Ureter (tissue), 1 donor: ENCODE data around the gene HACD2. TPM values are rescaled to one million over a fixed set of nuclear protein-coding genes. Genes with fewer than 3 reads are reported as not detected.

Source experiments
- DNase-seq: peaks from one replicate; pipeline ENCODE4 v3.0.0-alpha.2; 2020; ENCODE audit warnings: low spot score
- total RNA-seq: library from RNA; stranded (reverse); gene quantifications from one replicate; pipeline ENCODE4 v1.2.4, GENCODE V29; 2023
- donor health status: DM: yes; HTN: yes; CAD: no.

The HACD2 gene
- total RNA-seq, 1 donor from 2014 or later, result 20.6 TPM

GRCh38 chr3:123483146-123483545, 101.7 kb downstream of the HACD2 start:
- no peak for DNase-seq

- no peak for DNase-seq
Observed at GRCh38 chr3:123481722-123482457, 103.0 kb downstream of the HACD2 start.

GRCh38 chr3:123481071-123481470, 103.8 kb downstream of the HACD2 start:
- peak; percentile 62 for DNase-seq

DNA sequence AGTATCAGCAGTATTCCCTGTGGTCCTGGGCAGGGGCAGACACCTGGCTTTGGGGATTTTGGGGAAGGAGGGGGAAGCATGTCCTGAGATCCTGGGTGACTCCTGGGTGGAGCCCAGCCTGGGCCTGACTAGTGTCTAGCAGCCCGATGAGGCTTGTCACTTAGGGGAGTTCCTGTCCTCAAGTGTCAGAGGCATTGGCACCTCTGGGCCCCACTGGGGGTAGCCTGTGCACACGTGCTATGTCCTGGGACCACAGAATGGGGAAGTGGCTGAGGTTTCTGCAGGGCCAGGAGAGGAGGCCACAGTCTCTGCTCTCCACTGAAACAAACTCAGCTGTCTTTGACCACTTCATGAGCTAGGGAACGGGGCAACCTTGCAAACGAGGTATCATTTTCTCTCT, 104.4 kb downstream of the HACD2 start:
- DNase-seq, result no peak

DNA sequence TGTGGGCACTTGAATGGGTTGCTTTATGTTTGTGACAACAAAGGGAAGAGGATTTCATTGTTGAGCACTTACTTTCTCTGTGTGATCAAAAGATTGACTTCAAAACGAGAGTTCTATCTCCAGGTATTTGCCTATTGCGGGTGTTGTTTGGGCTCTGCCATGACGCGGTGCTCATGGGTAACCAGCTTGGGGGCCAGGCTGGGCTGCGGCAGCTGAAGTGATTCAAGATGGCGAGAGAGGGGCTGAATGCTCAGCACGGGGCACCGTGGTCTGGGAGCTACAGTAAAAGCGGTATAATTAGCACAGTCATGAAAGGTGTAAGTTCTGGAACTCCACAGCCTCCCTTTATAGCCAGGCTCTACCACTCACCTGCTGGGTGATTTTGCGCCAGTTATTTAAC, 105.0 kb downstream of the HACD2 start:
- no peak for DNase-seq

DNA sequence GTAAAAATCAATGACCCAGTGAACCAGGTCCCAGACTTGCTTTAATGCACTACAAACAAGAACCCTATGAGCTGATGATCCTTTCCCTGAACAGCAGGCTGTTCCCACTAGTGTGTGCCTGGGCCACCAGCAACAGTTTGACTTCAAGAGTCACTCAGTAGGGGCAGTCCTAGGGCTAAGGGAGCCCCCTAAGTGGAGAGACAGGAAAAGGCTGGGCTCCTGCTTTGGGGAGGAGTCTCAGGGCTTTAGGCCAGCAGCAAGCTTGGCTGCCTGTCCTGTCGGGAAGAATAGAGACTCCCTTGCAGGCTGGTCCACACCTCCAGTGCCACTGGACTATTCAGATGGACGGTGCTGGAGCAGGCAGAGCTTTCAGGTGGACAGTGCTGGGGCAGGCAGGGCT, 106.5 kb downstream of the HACD2 start:
- DNase-seq, result no peak

GRCh38 chr3:123476967-123477750, 107.7 kb downstream of the HACD2 start:
- no peak for DNase-seq

- no peak for DNase-seq
Observed at GRCh38 chr3:123475786-123476185, 109.1 kb downstream of the HACD2 start.

GRCh38 chr3:123471106-123471505, 113.7 kb downstream of the HACD2 start:
- DNase-seq, result no peak

GRCh38 chr3:123469323-123469995, 115.4 kb downstream of the HACD2 start:
- no peak for DNase-seq

GRCh38 chr3:123467046-123467445, 117.8 kb downstream of the HACD2 start:
- no peak for DNase-seq

GRCh38 chr3:123464211-123464610, 120.6 kb downstream of the HACD2 start:
- DNase-seq, result no peak

- no peak for DNase-seq
Observed at GRCh38 chr3:123459862-123460261, 125.0 kb downstream of the HACD2 start.

GRCh38 chr3:123458255-123458654, 126.6 kb downstream of the HACD2 start:
- DNase-seq, result no peak

DNA sequence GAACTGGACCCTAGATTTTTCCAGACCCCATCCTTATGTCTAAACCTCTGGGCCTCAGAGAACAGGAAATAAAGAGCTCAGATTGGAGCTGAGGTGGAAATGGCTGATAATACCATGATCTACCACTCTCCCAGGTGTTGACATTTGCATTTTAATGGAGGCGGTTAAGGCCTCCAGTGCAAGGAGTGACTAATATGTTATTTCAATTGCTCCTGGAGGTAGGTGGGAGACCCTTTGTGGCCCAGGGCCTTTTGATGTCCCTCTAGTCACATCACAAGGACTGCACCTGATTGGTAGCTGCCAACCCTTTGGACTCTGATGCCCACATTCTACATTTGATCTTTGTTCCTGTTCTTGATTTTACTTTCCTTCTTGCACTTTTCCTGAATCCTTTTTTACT, 127.0 kb downstream of the HACD2 start:
- DNase-seq, result no peak

- DNase-seq, result no peak
Observed at GRCh38 chr3:123453675-123454074, 131.2 kb downstream of the HACD2 start.

GRCh38 chr3:123451186-123451585, 133.7 kb downstream of the HACD2 start:
- no peak for DNase-seq

- peak; percentile 54 for DNase-seq
Observed at GRCh38 chr3:123449997-123450604, 134.8 kb downstream of the HACD2 start.

GRCh38 chr3:123449102-123449996, 135.5 kb downstream of the HACD2 start:
- no peak for DNase-seq

GRCh38 chr3:123448536-123449101, 136.2 kb downstream of the HACD2 start, which contains the start of gene ADCY5:
TSS of gene ADCY5 (minus strand) at chr3:123449090. CDS start at chr3:123448545, 545 bp downstream.
- DNase-seq, result no peak
